ENCODE measurements around the gene ACOXL.

ACOXL gene

GRCh38 chr2:110713513-110714362, 18.6 kb upstream of the ACOXL start:
- ATAC-seq, result peak; percentile 47
- H3K27ac Mint-ChIP-seq, result no peak overlapping the region
- H3K27me3 Mint-ChIP-seq, result peaks cover 84% of the 10 kb centered on the region
- H3K9me3 Mint-ChIP-seq, result no peaks in the 10 kb centered on the region
- no peaks in the 10 kb centered on the region for H3K4me1 Mint-ChIP-seq
- H3K36me3 Mint-ChIP-seq, result no peaks in the 10 kb centered on the region
- H3K4me3 Mint-ChIP-seq, result no peak overlapping the region

GRCh38 chr2:110714452-110715224, 17.7 kb upstream of the ACOXL start:
- Mint-ChIP-seq H3K27me3 (peaks cover 77% of the 10 kb centered on the region), H3K4me1 (no peaks in the 10 kb centered on the region), H3K27ac (no peak overlapping the region), H3K36me3 (no peaks in the 10 kb centered on the region), H3K4me3 (no peak overlapping the region), H3K9me3 (no peaks in the 10 kb centered on the region)
- ATAC-seq, result no peak

DNA sequence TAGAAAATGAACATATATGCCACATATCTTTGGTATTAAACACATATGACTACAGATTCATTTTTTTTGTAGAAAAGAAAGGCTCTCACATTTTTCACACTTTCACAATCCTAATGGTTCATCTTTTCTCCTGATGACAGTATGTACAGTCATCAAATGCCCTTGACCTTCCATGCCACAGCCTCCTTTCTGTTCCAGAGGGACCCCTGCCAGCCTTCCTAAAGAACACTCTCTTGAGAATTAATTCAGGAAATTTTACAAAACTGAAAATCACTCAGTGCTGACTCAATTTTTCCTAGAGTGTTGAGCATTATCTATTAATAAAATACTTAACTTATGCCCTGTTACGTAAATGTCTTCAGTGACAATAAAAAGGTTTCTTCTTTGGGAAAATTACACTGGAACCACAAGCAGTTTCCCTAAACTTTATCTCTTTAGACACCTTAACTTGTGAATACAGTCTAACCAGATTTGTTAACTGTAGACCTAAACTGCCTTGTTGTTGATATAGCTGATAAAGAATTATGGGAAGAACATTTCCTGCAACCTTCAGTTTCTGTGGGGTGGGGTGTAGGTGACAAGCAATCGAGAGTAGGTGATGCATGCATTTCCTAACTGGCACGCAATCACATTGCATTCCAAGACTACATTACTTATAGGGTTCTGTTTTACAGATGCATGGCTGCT, 15.3 kb upstream of the ACOXL start:
- H3K27me3 Mint-ChIP-seq, result peaks cover 65% of the 10 kb centered on the region
- no peaks in the 10 kb centered on the region for H3K36me3 Mint-ChIP-seq
- no peaks in the 10 kb centered on the region for H3K4me1 Mint-ChIP-seq
- H3K9me3 Mint-ChIP-seq, result no peaks in the 10 kb centered on the region
- no peak for ATAC-seq
- no peak overlapping the region for H3K4me3 Mint-ChIP-seq
- H3K27ac Mint-ChIP-seq, result no peak overlapping the region

DNA sequence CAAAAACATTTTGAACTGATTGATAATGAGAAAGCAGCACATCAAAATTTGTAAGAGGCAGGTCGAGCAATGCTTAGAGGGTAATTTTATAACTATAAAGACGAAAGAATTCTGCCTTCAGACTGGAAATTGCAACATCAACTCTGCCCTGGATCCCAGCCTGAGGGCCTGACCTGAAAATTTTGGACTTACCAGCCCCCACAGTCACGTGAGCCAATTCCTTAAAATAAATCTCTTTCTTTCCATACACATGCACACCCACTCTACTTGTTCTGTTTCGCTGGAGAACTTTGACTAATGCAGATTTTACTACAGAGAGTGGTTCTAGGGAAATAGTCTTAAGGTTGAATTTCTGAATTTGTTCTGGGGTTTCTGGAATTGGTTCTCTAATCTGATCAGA, 14.6 kb upstream of the ACOXL start:
- H3K27me3 Mint-ChIP-seq, result peaks cover 59% of the 10 kb centered on the region

GRCh38 chr2:110718382-110718781, 14.0 kb upstream of the ACOXL start:
- peaks cover 52% of the 10 kb centered on the region for H3K27me3 Mint-ChIP-seq
- no peak overlapping the region for H3K27ac Mint-ChIP-seq
- no peaks in the 10 kb centered on the region for H3K36me3 Mint-ChIP-seq
- no peak for ATAC-seq
- no peak overlapping the region for H3K4me3 Mint-ChIP-seq
- H3K9me3 Mint-ChIP-seq, result no peaks in the 10 kb centered on the region
- no peaks in the 10 kb centered on the region for H3K4me1 Mint-ChIP-seq

More for the DNA sequence above, 14.6 kb upstream of the ACOXL start:
- Mint-ChIP-seq H3K36me3 (no peaks in the 10 kb centered on the region), H3K9me3 (no peaks in the 10 kb centered on the region), H3K27ac (no peak overlapping the region), H3K4me1 (no peaks in the 10 kb centered on the region), H3K4me3 (no peak overlapping the region)
- no peak for ATAC-seq

GRCh38 chr2:110718990-110719389, 13.4 kb upstream of the ACOXL start:
- no peaks in the 10 kb centered on the region for H3K9me3 Mint-ChIP-seq
- H3K4me1 Mint-ChIP-seq, result no peaks in the 10 kb centered on the region
- no peak overlapping the region for H3K27ac Mint-ChIP-seq
- ATAC-seq, result no peak
- H3K27me3 Mint-ChIP-seq, result peaks cover 51% of the 10 kb centered on the region
- no peaks in the 10 kb centered on the region for H3K36me3 Mint-ChIP-seq
- no peak overlapping the region for H3K4me3 Mint-ChIP-seq

DNA sequence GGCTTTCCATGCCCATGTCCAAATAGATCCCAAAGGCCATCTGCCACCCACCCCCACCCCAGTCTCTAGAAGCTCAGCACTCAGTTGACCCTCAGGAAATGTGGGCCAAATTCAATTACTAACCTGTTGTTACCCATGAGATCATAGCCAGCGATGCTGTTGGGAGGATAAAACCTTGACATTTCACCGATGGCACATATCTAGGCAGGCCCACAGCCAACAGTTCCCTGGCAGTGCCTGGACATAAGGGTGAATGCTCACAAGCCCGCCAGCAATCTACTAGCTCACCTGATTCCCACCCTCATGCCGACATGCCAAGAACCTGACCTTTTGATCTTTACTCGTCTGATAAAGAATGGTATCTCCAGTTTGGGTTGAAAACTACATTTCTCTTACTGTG, 11.8 kb upstream of the ACOXL start:
- Mint-ChIP-seq H3K9me3 (peaks cover 3% of the 10 kb centered on the region), H3K4me1 (no peaks in the 10 kb centered on the region), H3K27ac (no peak overlapping the region), H3K4me3 (no peak overlapping the region), H3K27me3 (peaks cover 50% of the 10 kb centered on the region), H3K36me3 (no peaks in the 10 kb centered on the region)
- ATAC-seq, result no peak

DNA sequence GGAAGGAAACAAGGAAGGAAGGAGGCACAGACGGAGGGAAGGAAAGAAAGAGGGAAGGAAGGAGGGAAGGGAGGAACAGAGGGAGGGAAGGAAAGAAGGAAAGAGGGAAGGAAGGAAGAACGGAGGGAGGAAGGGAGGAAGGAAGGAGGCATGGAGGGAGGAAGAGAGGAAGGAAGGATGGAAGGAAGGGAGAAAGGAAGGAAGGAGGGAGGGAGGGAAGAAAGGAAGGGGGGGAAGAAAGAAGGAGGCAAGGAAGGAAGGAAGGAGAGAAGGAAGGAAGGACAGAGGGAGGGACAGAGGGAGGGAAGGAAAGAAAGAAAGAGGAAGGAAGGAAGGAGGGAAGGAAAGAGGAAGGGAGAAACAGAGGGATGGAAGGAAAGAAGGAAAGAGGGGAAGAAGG, 7.6 kb upstream of the ACOXL start:
- H3K9me3 Mint-ChIP-seq, result peaks cover 3% of the 10 kb centered on the region
- H3K27me3 Mint-ChIP-seq, result peaks cover 31% of the 10 kb centered on the region
- no peaks in the 10 kb centered on the region for H3K36me3 Mint-ChIP-seq
- no peak for ATAC-seq
- no peak overlapping the region for H3K4me3 Mint-ChIP-seq
- H3K27ac Mint-ChIP-seq, result no peak overlapping the region
- H3K4me1 Mint-ChIP-seq, result no peaks in the 10 kb centered on the region

- H3K4me3 Mint-ChIP-seq, result no peak overlapping the region
- peaks cover 3% of the 10 kb centered on the region for H3K9me3 Mint-ChIP-seq
- no peaks in the 10 kb centered on the region for H3K36me3 Mint-ChIP-seq
- H3K4me1 Mint-ChIP-seq, result no peaks in the 10 kb centered on the region
- ATAC-seq, result no peak
- H3K27ac Mint-ChIP-seq, result no peak overlapping the region
- H3K27me3 Mint-ChIP-seq, result peaks cover 31% of the 10 kb centered on the region
Measured at GRCh38 chr2:110725370-110725769, 7.0 kb upstream of the ACOXL start.

DNA sequence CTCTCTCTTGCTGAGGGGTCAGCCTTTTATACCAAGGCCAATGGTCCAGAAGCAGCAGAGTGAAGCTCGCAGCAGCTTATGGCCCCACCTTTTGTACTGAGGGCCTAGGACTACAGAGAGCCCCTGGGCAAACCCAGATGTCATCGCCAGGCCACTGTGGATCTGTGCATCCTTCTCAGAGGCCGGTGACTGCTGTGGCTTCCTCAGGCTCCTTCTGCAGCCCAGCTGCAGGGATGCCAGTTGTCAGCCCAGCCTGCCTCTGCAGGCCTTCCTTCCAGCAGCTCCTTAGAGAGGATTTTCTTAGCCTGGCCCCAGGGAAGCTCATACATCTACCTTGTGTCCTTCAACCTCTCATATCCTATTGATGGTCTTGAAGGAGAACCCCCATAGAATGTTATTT, 6.5 kb upstream of the ACOXL start:
- peak; percentile 8 for ATAC-seq
- peaks cover 36% of the 10 kb centered on the region for H3K27me3 Mint-ChIP-seq

GRCh38 chr2:110726285-110726684, 6.1 kb upstream of the ACOXL start:
- H3K36me3 Mint-ChIP-seq, result no peaks in the 10 kb centered on the region
- peaks cover 8% of the 10 kb centered on the region for H3K4me1 Mint-ChIP-seq
- H3K27ac Mint-ChIP-seq, result no peak overlapping the region
- H3K4me3 Mint-ChIP-seq, result no peak overlapping the region
- peaks cover 5% of the 10 kb centered on the region for H3K9me3 Mint-ChIP-seq
- no peak for ATAC-seq
- peaks cover 40% of the 10 kb centered on the region for H3K27me3 Mint-ChIP-seq

More for the DNA sequence above, 6.5 kb upstream of the ACOXL start:
- H3K4me3 Mint-ChIP-seq, result no peak overlapping the region
- peaks cover 3% of the 10 kb centered on the region for H3K9me3 Mint-ChIP-seq
- H3K27ac Mint-ChIP-seq, result no peak overlapping the region
- no peaks in the 10 kb centered on the region for H3K36me3 Mint-ChIP-seq
- H3K4me1 Mint-ChIP-seq, result peaks cover 4% of the 10 kb centered on the region

GRCh38 chr2:110727923-110728322, 4.5 kb upstream of the ACOXL start:
- no peak overlapping the region for H3K27ac Mint-ChIP-seq
- peaks cover 57% of the 10 kb centered on the region for H3K27me3 Mint-ChIP-seq
- no peaks in the 10 kb centered on the region for H3K36me3 Mint-ChIP-seq
- H3K4me3 Mint-ChIP-seq, result no peak overlapping the region
- ATAC-seq, result no peak
- peaks cover 15% of the 10 kb centered on the region for H3K4me1 Mint-ChIP-seq
- peaks cover 6% of the 10 kb centered on the region for H3K9me3 Mint-ChIP-seq

GRCh38 chr2:110729106-110729505, 3.3 kb upstream of the ACOXL start:
- Mint-ChIP-seq H3K4me3 (no peak overlapping the region), H3K4me1 (peaks cover 22% of the 10 kb centered on the region), H3K27ac (no peak overlapping the region), H3K36me3 (no peaks in the 10 kb centered on the region), H3K9me3 (peaks cover 6% of the 10 kb centered on the region), H3K27me3 (peaks cover 60% of the 10 kb centered on the region)
- ATAC-seq, result no peak

GRCh38 chr2:110731064-110731463, 1.3 kb upstream of the ACOXL start:
- peaks cover 2% of the 10 kb centered on the region for H3K9me3 Mint-ChIP-seq
- H3K36me3 Mint-ChIP-seq, result no peaks in the 10 kb centered on the region
- no peak overlapping the region for H3K27ac Mint-ChIP-seq
- H3K27me3 Mint-ChIP-seq, result peaks cover 63% of the 10 kb centered on the region
- H3K4me3 Mint-ChIP-seq, result no peak overlapping the region
- peaks cover 22% of the 10 kb centered on the region for H3K4me1 Mint-ChIP-seq
- no peak for ATAC-seq

DNA sequence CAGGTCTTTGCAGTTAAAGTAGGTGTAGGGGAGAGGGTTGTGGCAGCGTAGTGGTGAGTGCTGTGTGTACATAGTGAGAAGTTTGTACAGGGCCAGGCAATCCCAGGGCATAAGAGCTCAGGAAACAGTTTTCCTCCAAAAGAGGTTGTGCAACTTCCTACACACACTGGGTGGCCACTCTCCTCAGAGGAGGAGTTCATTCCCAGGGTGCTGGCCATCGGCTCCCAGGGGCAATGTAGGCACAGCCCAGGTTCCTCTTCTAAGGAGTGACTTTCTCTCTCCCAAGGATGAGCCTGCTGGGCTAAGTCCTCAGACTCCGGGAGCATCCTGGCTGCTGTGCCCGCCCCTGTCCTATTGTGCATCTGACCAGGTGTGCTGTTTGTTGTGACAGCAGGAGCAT, 3.0 kb downstream of the ACOXL start:
- Mint-ChIP-seq H3K9me3 (peaks cover 14% of the 10 kb centered on the region), H3K4me1 (peaks cover 22% of the 10 kb centered on the region), H3K4me3 (no peak overlapping the region), H3K27me3 (peaks cover 91% of the 10 kb centered on the region), H3K36me3 (peaks cover 7% of the 10 kb centered on the region), H3K27ac (no peak overlapping the region)
- peak; percentile 17 for ATAC-seq
